NCI-H1105 treated with DMSO at 0.1 percent for 48 hours (cell line): Measurements from ENCODE around the gene PSMC3.

Source experiments
- DNase-seq: peaks from one replicate; lab custom pipeline; 2025; lab: John Stamatoyannopoulos, UW

The PSMC3 gene

DNA sequence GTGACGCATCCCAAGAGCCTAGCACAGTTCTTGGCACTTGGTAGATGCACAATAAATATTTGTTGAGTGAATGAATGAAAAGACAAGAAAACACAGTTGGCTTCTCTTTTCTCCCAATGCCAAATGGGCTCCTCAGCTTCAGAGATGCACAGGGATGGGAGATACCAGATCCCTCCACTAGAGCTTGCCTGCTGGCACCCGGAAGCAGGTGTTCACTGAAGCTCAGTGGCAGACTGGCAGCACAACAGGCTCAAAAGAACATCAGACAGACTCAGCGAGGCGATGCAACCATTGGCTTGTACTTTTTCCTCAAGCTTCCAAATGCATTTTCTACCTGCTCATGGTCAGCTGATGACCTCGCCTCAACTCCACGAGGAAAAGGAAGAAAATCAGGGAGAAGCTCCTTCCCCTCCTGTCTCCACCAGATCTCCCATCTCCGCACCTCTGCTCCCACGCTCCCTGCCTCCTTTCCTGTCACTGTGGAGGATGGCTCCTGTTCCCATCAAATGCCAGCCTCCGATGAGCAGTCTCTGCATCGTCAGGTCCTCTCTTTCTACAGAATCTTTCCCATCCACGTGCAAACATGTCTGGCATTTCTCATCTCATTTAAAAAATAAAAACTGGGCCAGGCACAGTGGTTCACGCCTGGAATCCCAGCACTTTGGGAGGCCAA, 16.9 kb upstream of the PSMC3 start:
- no peak for DNase-seq

DNA sequence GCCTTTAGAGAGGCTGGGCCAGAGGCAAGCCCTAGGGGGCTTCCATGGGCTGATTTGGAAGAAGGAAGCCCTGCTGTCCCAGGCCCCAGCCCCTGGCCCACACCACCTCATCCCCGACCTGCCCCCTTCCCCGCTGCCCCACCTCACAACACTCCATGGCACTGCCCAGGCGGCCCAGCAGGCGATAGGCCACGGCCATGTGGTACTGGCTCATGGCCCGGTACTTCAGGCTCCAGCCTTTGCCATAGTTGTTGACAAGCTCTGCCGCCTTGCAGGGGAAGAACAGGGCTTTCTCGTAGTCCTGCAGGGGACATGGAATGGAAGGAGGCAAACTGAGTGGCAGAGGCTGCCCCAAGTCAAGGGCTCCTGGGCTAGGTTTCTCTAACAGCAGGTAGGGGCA, 16.3 kb upstream of the PSMC3 start:
- DNase-seq, result no peak

- no peak for DNase-seq
Measured at GRCh38 chr11:47441421-47441820, 15.2 kb upstream of the PSMC3 start.

- DNase-seq, result no peak
Measured at GRCh38 chr11:47440054-47440476, 13.8 kb upstream of the PSMC3 start.

- DNase-seq, result no peak
Measured at GRCh38 chr11:47438721-47439120, 12.5 kb upstream of the PSMC3 start.

- no peak for DNase-seq
Measured at GRCh38 chr11:47437746-47438418, 11.6 kb upstream of the PSMC3 start.

DNA sequence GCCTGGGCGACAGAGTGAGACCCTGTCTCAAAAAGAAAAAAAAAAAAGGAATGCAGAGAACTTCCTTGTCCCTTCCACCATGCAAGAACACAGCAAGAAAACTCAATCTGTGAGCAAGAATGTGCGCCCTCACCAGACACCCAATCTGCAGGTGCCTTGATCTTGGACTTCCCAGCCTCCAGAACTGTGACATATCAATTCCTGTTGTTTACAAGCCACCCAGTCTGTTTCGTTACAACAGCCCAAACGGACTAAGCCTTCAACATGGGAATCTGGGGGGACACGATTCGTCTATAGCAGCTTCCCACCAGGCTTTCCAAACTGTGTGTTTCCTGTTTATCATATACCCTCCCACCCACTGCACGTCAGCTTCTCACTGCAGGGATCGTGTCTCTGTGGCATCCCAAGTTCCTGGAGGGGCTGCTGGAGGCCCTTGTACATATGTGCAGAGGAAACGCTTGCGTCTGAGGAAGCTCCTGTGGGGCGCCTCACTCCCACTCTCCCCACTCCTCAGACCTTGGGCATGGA, 11.0 kb upstream of the PSMC3 start:
- no peak for DNase-seq

- DNase-seq, result no peak
Measured at GRCh38 chr11:47436726-47437125, 10.5 kb upstream of the PSMC3 start.

DNA sequence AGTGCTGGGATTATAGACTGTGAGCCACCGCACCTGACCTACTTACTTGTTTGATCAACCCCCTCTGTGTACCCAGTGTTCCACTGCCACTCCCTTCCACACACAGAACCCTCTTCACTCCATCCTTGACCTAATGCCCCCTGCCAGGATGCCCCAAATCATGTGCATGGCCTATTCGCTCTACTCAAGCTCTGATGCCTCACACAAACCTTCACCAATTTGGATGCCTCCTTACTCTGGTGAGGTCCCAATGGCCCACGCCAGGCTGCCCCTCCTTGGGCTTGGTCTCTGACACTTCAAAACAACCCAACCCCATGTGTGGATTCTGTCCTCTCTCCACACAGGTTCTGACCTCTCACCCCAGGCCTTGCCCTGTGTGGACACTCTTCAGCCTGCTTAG, 9.4 kb upstream of the PSMC3 start:
- no peak for DNase-seq

GRCh38 chr11:47434011-47434786, 8.0 kb upstream of the PSMC3 start:
- no peak for DNase-seq

DNA sequence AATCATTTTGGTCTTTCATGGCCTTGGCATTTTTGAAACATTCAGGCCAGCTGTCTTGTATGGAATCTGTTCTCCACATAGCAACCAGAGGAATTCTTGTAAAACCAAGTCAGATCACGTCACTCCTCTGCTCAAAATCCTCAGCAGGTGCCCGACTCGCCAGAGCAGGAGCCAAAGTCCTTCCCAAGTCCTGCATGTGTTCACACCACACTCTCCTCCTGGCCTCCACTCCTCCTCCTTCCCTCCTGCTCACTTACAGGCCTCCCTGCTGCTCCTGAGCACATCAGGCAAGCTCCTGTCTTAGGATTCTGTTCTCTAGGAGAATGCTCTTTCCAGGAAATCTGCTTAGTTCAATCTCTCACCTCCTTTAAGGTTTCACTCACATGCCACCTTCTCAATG, 6.9 kb upstream of the PSMC3 start:
- no peak for DNase-seq

DNA sequence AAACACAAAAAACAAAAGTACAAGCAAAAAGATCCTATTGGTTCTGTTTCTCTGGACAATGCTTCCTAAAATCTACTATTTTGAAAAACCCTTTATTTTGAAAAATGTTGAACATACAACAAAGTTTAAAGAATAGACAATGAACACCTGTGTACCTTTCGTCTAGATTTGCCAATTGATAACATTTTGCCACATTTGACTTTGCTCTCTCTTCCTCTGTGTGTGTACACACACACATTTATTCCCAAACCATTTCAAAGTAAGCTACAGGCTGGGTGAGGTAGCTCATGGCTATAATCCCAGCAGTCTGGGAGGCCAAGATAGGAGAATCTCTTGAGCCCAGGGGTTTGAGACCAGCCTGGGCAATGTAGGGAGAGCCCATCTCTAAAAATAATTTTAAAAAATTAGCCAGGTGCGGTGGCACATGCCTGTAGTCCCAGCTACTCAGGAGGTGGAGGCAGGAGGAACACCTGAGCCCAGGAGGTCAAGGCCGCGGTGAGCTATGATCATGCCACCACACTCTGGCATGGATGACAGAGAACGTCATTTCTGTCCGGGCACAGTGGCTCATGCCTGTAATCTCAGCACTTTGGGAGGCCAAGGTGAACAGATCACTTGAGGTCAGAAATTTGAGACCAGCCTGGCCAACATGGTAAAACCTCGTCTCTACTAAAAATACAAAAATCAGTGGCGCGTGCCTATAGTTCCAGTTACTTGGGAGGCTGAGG, 5.3 kb upstream of the PSMC3 start:
- DNase-seq, result no peak

GRCh38 chr11:47430524-47430923, 4.3 kb upstream of the PSMC3 start:
- DNase-seq, result no peak

- DNase-seq, result no peak
Measured at GRCh38 chr11:47425611-47426010, 628 bp downstream of the PSMC3 start.

- DNase-seq, result no peak
Measured at GRCh38 chr11:47418454-47419259, 7.6 kb downstream of the PSMC3 start.

DNA sequence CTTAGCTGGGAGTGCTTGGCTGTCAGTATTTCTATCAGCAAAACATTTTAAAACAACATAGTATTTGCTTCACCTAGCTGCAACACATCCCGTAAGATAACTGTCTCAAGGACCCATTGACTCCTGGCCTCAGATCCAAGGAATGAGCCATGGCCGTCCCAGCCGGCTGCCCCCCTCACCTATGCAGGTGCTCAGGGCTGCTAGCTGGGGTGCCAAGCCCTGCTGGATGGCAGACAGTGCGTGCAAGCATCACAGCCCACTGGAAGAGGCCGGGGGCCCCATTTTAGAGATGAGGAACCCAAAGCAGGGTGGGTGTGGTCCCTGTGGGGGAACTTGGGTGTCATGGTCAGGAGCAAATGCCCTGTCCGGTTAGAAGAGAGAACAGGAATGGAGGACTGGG, 8.5 kb downstream of the PSMC3 start:
- DNase-seq, result no peak

- DNase-seq, result peak; percentile 52
Measured at GRCh38 chr11:47415949-47416472, 10.2 kb downstream of the PSMC3 start.

DNA sequence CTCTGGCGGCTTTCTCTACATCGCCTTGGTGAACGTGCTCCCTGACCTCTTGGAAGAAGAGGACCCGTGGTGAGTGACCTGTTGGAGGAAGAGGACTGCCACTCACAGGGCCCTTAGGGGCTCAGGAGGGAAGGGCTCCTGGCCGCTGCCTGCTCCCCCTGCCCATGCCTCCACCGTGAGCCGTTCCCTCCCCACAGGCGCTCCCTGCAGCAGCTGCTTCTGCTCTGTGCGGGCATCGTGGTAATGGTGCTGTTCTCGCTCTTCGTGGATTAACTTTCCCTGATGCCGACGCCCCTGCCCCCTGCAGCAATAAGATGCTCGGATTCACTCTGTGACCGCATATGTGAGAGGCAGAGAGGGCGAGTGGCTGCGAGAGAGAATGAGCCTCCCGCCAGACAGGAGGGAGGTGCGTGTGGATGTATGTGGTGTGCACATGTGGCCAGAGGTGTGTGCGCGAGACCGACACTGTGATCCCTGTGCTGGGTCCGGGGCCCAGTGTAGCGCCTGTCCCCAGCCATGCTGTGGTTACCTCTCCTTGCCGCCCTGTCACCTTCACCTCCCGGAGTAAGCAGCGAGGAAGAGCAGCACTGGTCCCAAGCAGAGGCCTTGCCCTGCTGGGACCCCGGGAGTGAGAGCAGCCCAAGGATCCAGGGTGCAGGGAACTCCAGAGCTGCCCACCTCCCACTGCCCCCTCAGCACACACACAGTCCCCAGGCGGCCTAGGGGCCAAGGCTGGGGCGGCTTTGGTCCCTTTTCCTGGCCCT, 11.0 kb downstream of the PSMC3 start:
- DNase-seq, result no peak

DNA sequence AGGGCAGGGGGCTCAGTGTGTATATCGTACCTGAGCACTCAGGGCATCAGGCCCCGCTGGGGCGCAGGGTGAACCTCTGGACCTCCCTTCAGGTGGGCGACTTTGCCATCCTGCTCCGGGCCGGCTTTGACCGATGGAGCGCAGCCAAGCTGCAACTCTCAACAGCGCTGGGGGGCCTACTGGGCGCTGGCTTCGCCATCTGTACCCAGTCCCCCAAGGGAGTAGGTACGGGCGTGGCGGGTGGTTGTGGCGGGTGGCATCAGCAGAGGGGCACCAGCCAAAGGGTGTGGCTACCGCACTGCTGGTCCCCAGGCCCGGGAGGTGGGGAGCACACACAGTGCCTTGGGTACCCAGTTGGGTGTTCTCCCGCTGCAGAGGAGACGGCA, 11.6 kb downstream of the PSMC3 start:
- no peak for DNase-seq

- no peak for DNase-seq
Measured at GRCh38 chr11:47413908-47414684, 12.1 kb downstream of the PSMC3 start.
